Testis (tissue), 3 donors: ENCODE data around the gene MTOR. TPM values are rescaled to one million over a fixed set of nuclear protein-coding genes. Genes with fewer than 3 reads are reported as not detected.

Experiments
- DNase-seq: peaks from one replicate; pipeline ENCODE4 v3.0.0-alpha.2; 2019
- H3K27ac ChIP-seq, 2 donors: fragments of 200-600 bp; sonication (generic); one replicate each; pipeline ENCODE4 v1.5.1; 2019
- H3K27me3 ChIP-seq: fragments of 200-600 bp; sonication (generic); one replicate; pipeline ENCODE4 v1.5.1; 2019
- H3K36me3 ChIP-seq: fragments of 200-600 bp; sonication (generic); one replicate; pipeline ENCODE4 v1.5.1; 2017; ENCODE audit warnings: low read depth; ENCODE audit errors: missing control alignments
- H3K4me1 ChIP-seq: fragments of 200-600 bp; sonication (generic); one replicate; pipeline ENCODE4 v1.5.1; 2019
- H3K4me3 ChIP-seq, 2 donors: fragments of 200-600 bp; sonication (generic); one replicate each; pipeline ENCODE4 v1.5.1; 2017 to 2019
- H3K9me3 ChIP-seq: fragments of 200-600 bp; sonication (generic); one replicate; pipeline ENCODE4 v1.5.1; 2017
- CTCF ChIP-seq, 3 experiments: fragments of 450-650 bp in 2 of 3; fragments of 200-600 bp in 1 of 3; sonication (generic) in 1 of 3; IDR thresholded peaks; one replicate each; pipeline ENCODE4 v1.5.1; 2016 to 2019; ENCODE audit warnings: antibody characterized with exemption in 3 of 3, mild to moderate bottlenecking in 2 of 3, moderate library complexity in 1 of 3
- POLR2A ChIP-seq: fragments of 450-650 bp; IDR thresholded peaks from one replicate; pipeline ENCODE4 v1.6.1; 2017; ENCODE audit warnings: antibody characterized with exemption, mild to moderate bottlenecking, moderate library complexity
- WGBS, 2 donors: methylation state at CpG; one replicate each; pipeline ENCODE4 v1.1.5; 2018; 5-methylcytosine and 5-hydroxymethylcytosine counted together
- intact Hi-C: fragments of 100-400 bp; cut with DNase I; formaldehyde crosslinking; loops from one replicate; pipeline ENCODE4 v1.15.1; 2023; ENCODE audit warnings: low total_unique reads
- polyA plus RNA-seq: library from polyadenylated mRNA; stranded (reverse); fragments of 350-450 nt; fragmentation: Illumina TruSeq; extraction: RNeasy Lipid Tissue Mini Kit (QIAGEN cat#74804); gene quantifications from one replicate; pipeline ENCODE4 v1.2.3, GENCODE V29; 2014; ENCODE audit warnings: low read depth, low replicate concordance; ENCODE audit not compliant: insufficient read depth
- total RNA-seq, 2 donors: library from RNA; depleted of rRNA; stranded (reverse); fragments of >200 nt; gene quantifications; one replicate each; pipeline ENCODE4 v1.2.3, GENCODE V29; 2016

Gene MTOR
- total and polyA plus RNA-seq, 3 donors from 2014 or later, result 83.3 to 129 (median 108) TPM

- H3K36me3 ChIP-seq, result no peaks in the 10 kb centered on the region
- 74 to 86% methylated on average over 3 of the region's 3 CpGs for WGBS, 2 donors
- intact Hi-C loops, result no loop called here
- H3K4me1 ChIP-seq, result peaks cover 14% of the 10 kb centered on the region
- DNase-seq, result no peak
- no peak overlapping the region for H3K27ac ChIP-seq
- no peaks in the 10 kb centered on the region for H3K9me3 ChIP-seq
- H3K27me3 ChIP-seq, result no peaks in the 10 kb centered on the region
- no peak overlapping the region for H3K4me3 ChIP-seq
- TF ChIP-seq POLR2A (no peak), CTCF (IDR thresholded peaks at IDR 0.05) (no peak)
These were observed 199.4 kb downstream of the MTOR start for GRCh38 chr1:11062965-11063401.

- H3K4me1 ChIP-seq, result peaks cover 14% of the 10 kb centered on the region
These were observed 200.5 kb downstream of the MTOR start for GRCh38 chr1:11061652-11062365.

GRCh38 chr1:11059968-11060830, 202.2 kb downstream of the MTOR start, which contains the start of gene SRM:
SRM (minus strand) TSS chr1:11060018; CDS start chr1:11059943, 75 bp downstream.
- Histone ChIP-seq H3K36me3 (no peaks in the 10 kb centered on the region), H3K27ac (peak within 1 kb of the TSS in 1 of 2 donors; percentile 58), H3K9me3 (no peaks in the 10 kb centered on the region), H3K4me3 (peak within 1 kb of the TSS; percentile 79 to 84), H3K27me3 (no peaks in the 10 kb centered on the region), H3K4me1 (peaks cover 14% of the 10 kb centered on the region)
- TF ChIP-seq CTCF (IDR thresholded peaks at IDR 0.05), result peak; percentile 28 to 79 (median 43)
- no peak for TF ChIP-seq POLR2A
- peak; percentile 93 for DNase-seq
- intact Hi-C loops, result no loop called here
- 0 to 1% methylated on average over 17 to 58 of the region's 83 CpGs for WGBS, 2 donors

More at GRCh38 chr1:11061652-11062365, 200.5 kb downstream of the MTOR start:
- DNase-seq, result no peak
- TF ChIP-seq POLR2A (no peak), CTCF (IDR thresholded peaks at IDR 0.05) (no peak)
- H3K27ac ChIP-seq, result no peak overlapping the region
- peak overlapping the region in 1 of 2 donors; percentile 84 for H3K4me3 ChIP-seq
- no peaks in the 10 kb centered on the region for H3K36me3 ChIP-seq
- intact Hi-C loops, result no loop called here
- no peaks in the 10 kb centered on the region for H3K27me3 ChIP-seq
- WGBS, 2 donors, result 42 to 51% methylated on average over 5 of the region's 5 CpGs
- no peaks in the 10 kb centered on the region for H3K9me3 ChIP-seq

- H3K4me3 ChIP-seq, result peak overlapping the region; percentile 79 to 83
- 1 to 4% methylated on average over 7 to 45 of the region's 72 CpGs for WGBS, 2 donors
- no peak for DNase-seq
- no peak overlapping the region for H3K27ac ChIP-seq
- no peaks in the 10 kb centered on the region for H3K36me3 ChIP-seq
- no peaks in the 10 kb centered on the region for H3K9me3 ChIP-seq
- no peaks in the 10 kb centered on the region for H3K27me3 ChIP-seq
- TF ChIP-seq POLR2A (no peak), CTCF (IDR thresholded peaks at IDR 0.05) (no peak)
- H3K4me1 ChIP-seq, result peaks cover 14% of the 10 kb centered on the region
- intact Hi-C loops, result no loop called here
These were observed 203.0 kb downstream of the MTOR start for GRCh38 chr1:11059155-11059967.
